ENCODE results near the gene BTD. TPM values are rescaled to one million over a fixed set of nuclear protein-coding genes. Genes with fewer than 3 reads are reported as not detected.
"Not testable (repeated sequence)": the region's sequence is repeated elsewhere in the genome, so short reads cannot be mapped to it uniquely, and the experiment has no call there.

Gene BTD
- total RNA-seq, 1 donor from 2014 or later: 15.3 TPM

DNA sequence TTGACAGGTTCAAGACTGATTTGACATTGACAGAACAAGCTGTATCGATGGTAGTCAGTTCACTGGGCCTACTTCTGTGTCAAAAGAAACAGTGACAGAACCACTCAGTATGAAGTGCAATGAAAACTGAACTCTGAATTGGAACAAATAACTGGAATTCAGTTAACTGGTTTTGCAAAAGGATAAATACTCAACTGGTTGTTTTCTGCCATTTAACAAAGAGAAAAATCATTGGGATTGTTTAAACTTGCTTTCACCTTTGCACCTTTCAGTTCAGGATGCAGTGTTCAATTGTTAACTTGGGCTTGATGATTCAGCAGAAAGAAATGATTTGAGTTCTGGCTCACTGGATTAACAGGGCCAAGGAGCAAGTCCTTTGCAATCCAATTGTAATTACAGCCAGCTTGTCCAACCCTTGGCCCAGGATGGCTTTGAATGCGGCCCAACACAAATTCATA, 4.9 kb downstream of the BTD start:
- Histone ChIP-seq H3K36me3 (ENCODE audit: control insufficient read depth, insufficient read depth, low read length) (no peaks in the 10 kb centered on the region), H3K4me3 (ENCODE audit: low read depth, low read length) (no peak overlapping the region), H3K27me3 (ENCODE audit: control insufficient read depth, insufficient read depth, low read length) (no peaks in the 10 kb centered on the region)
- TF ChIP-seq, protein P1, sequence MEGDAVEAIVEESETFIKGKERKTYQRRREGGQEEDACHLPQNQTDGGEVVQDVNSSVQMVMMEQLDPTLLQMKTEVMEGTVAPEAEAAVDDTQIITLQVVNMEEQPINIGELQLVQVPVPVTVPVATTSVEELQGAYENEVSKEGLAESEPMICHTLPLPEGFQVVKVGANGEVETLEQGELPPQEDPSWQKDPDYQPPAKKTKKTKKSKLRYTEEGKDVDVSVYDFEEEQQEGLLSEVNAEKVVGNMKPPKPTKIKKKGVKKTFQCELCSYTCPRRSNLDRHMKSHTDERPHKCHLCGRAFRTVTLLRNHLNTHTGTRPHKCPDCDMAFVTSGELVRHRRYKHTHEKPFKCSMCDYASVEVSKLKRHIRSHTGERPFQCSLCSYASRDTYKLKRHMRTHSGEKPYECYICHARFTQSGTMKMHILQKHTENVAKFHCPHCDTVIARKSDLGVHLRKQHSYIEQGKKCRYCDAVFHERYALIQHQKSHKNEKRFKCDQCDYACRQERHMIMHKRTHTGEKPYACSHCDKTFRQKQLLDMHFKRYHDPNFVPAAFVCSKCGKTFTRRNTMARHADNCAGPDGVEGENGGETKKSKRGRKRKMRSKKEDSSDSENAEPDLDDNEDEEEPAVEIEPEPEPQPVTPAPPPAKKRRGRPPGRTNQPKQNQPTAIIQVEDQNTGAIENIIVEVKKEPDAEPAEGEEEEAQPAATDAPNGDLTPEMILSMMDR (IDR thresholded peaks at IDR 0.05; ENCODE audit: insufficient read depth, low read length, poor library complexity, severe bottlenecking): no peak
- peak; percentile 48 for DNase-seq (ENCODE audit: low read depth)

DNA sequence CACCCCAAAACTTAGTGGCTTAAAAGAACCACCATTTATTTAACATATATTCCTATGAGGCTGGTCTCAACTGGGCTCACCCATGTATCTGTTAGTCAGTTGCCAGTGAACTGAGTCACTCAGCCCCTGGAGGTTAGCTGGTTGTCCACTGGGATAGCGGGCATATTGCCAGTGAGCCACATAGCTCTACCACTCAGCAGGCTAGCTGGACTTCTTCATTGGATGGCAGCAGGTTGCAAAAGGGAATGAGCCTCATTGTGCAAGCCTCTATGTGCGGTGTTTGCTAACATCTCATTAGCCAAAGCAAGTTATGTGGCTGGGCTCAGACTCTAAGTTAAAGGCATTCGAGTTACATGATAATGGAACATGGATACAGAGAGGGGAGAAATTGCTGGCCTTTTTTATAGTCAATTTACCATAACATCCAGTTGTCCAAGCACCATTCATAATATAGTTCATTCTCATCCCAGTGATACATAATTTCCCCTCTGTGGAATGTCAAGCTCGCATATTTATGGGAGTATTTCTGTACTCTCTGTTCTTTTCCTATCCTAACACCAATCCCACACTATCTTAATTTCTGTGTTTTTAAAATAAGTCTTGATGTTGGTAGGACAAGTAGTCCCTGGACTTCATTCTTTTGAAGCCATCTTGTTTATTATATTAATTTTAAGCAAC, 8.7 kb downstream of the BTD start:
- H3K4me3 ChIP-seq (ENCODE audit: low read depth, low read length): no peak overlapping the region
- TF ChIP-seq, protein P1 (IDR thresholded peaks at IDR 0.05; ENCODE audit: insufficient read depth, low read length, poor library complexity, severe bottlenecking): no peak
- DNase-seq (ENCODE audit: low read depth): peak; percentile 34
- H3K27me3 ChIP-seq (ENCODE audit: control insufficient read depth, insufficient read depth, low read length): no peaks in the 10 kb centered on the region
- no peaks in the 10 kb centered on the region for H3K36me3 ChIP-seq (ENCODE audit: control insufficient read depth, insufficient read depth, low read length)

DNA sequence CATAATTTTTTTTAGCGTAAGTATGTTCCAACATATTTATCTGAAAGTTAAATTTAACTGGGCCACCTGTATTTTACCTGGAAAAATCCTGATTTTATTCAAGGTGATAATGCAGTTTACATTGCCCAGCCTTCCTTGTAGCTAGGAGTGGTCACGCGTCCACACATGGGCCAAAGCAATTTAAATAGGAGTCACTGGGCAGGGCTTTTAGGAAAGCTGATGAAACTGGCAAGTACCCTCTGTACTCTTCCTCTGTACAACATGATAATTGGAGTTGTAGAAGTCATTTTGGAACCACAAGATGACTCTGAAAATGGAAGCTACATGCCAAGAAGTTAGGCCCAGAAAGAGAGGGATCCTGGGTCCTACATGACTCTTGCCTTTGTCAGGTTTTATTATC, 9.5 kb downstream of the BTD start:
- TF ChIP-seq, protein P1 (IDR thresholded peaks at IDR 0.05; ENCODE audit: insufficient read depth, low read length, poor library complexity, severe bottlenecking): no peak
- Histone ChIP-seq H3K27me3 (ENCODE audit: control insufficient read depth, insufficient read depth, low read length) (no peaks in the 10 kb centered on the region), H3K36me3 (ENCODE audit: control insufficient read depth, insufficient read depth, low read length) (no peaks in the 10 kb centered on the region), H3K4me3 (ENCODE audit: low read depth, low read length) (no peak overlapping the region)
- DNase-seq (ENCODE audit: low read depth): no peak

DNA sequence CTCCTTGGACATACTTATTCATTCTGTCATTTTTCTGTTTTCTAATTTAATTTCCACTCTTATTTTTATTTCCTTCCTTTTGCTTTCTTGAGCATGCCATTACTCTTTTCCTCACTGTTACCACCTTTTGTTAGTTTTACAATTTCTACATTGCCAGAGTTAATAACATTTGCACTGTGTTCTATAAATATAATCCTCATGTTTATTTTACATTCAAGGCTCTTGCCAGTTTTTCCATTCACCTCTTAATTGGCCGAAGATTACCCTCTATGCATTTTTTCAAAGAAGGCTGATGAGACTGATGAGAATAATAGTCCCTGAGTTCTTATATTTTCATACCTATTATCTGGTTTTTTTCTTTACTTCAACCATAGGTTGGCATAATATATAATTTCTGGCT, 10.5 kb downstream of the BTD start:
- no peaks in the 10 kb centered on the region for H3K27me3 ChIP-seq (ENCODE audit: control insufficient read depth, insufficient read depth, low read length)
- no peak for DNase-seq (ENCODE audit: low read depth)
- TF ChIP-seq, protein P1 (IDR thresholded peaks at IDR 0.05; ENCODE audit: insufficient read depth, low read length, poor library complexity, severe bottlenecking): no peak
- H3K4me3 ChIP-seq (ENCODE audit: low read depth, low read length): no peak overlapping the region
- H3K36me3 ChIP-seq (ENCODE audit: control insufficient read depth, insufficient read depth, low read length): no peaks in the 10 kb centered on the region

DNA sequence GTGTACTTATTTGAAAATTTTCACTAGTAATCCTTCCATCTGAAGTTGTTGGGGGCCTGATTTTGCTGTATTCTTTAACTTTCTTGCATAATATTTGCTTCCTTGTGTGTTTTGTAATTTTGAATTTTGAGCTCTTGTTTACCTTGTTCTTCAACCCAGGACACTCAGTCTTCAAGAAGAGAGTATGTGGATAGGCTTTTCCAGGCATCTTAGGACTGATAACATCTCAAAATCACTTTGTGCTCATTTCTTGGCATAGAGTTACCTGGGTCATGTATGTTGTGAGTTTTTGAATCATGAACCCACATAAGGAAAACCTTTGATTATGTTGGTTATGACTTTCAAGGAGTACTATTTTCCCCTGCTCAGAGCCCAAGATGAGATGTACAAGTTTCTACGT, 13.4 kb downstream of the BTD start:
- no peak for DNase-seq (ENCODE audit: low read depth)
- Histone ChIP-seq H3K27me3 (ENCODE audit: control insufficient read depth, insufficient read depth, low read length) (no peaks in the 10 kb centered on the region), H3K36me3 (ENCODE audit: control insufficient read depth, insufficient read depth, low read length) (no peaks in the 10 kb centered on the region), H3K4me3 (ENCODE audit: low read depth, low read length) (no peak overlapping the region)
- TF ChIP-seq, protein P1 (IDR thresholded peaks at IDR 0.05; ENCODE audit: insufficient read depth, low read length, poor library complexity, severe bottlenecking): no peak

DNA sequence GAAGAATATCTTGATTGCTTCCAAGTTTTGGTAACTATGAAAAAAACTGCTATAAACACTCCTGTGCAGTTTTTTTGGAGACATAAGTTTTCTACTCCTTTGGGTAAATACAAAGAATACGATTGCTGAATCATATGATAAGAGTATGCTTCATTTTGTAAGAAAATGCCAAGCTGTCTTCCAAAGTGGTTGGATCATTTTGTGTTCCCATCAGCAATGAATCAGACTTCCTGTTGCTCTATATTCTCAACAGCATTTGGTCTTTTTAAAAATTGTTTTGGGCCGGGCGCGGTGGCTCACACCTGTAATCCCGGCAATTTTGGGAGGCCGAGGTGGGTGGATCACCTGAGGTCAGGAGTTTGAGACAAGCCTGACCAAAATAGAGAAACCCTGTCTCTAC, 14.5 kb downstream of the BTD start:
- H3K4me3 ChIP-seq (ENCODE audit: low read depth, low read length): no peak overlapping the region
- DNase-seq (ENCODE audit: low read depth): no peak
- no peaks in the 10 kb centered on the region for H3K36me3 ChIP-seq (ENCODE audit: control insufficient read depth, insufficient read depth, low read length)
- H3K27me3 ChIP-seq (ENCODE audit: control insufficient read depth, insufficient read depth, low read length): no peaks in the 10 kb centered on the region
- TF ChIP-seq, protein P1 (IDR thresholded peaks at IDR 0.05; ENCODE audit: insufficient read depth, low read length, poor library complexity, severe bottlenecking): no peak

DNA sequence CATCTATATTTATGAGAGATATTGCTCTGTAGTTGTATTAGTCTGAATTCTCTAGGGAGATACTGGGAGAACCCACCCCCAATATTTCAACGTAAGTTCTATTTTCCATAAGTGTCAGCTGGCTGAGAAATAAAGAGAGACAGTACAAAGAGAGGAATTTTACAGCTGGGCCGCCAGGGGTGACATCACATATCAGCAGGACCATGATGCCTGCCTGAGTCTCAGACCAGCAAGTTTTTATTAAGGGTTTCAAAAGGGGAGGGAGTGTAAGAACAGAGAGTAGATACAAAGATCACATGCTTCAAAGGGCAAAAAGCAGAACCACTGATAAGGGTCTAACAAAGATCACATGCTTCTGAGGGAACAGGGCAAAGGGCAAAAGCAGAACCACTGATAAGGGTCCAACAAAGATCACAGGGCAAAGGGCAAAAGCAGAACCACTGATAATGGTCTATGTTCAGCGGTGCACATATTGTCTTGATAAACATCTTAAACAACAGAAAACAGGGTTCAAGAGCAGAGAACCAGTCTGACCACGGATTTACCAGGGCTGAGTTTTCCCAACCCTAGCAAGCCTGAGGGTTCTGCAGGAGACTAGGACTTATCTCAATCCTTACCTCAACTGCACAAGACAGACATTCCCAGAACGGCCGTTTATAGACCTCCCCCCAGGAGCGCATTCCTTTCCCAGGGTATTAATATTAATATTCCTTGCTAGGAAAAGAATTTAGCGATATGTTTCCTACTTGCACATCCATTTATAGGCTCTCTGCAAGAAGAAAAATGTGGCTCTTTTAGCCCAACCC, 18.3 kb downstream of the BTD start:
- not testable (repeated sequence) for H3K27me3 ChIP-seq (ENCODE audit: control insufficient read depth, insufficient read depth, low read length); H3K36me3 ChIP-seq (ENCODE audit: control insufficient read depth, insufficient read depth, low read length); DNase-seq (ENCODE audit: low read depth); H3K4me3 ChIP-seq (ENCODE audit: low read depth, low read length)
